ENCODE results near the gene ASB18.

ASB18 gene

GRCh38 chr2:236240228-236240990 is 23.8 kb downstream of the ASB18 start:
- no peaks in the 10 kb centered on the region for H3K9me3 ChIP-seq (ENCODE audit: control insufficient read depth, insufficient read depth, low read depth, low read length)
- POLR2A ChIA-PET = no interaction called here
- no peaks in the 10 kb centered on the region for H3K36me3 ChIP-seq (ENCODE audit: control insufficient read depth in 2 of 2, insufficient read depth in 1 of 2, low read length in 2 of 2)
- TF ChIP-seq ZNF549 (tag by site-specific recombination; IDR thresholded peaks at IDR 0.05) = no peak
- no peak for TF ChIP-seq ZNF830 (tag by site-specific recombination; IDR thresholded peaks at IDR 0.05; ENCODE audit: low read depth)
- TF ChIP-seq ZBTB11 (tag by site-specific recombination; conservative IDR thresholded peaks at IDR 0.05; ENCODE audit: low read depth) = no peak
- TF ChIP-seq MYNN (tag by site-specific recombination; IDR thresholded peaks at IDR 0.05; ENCODE audit: borderline replicate concordance) = no peak
- TF ChIP-seq ZNF214 (tag by site-specific recombination; IDR thresholded peaks at IDR 0.05; ENCODE audit: borderline replicate concordance) = no peak
- TF ChIP-seq ZNF664 (tag by site-specific recombination; IDR thresholded peaks at IDR 0.05) = no peak
- H3K4me1 ChIP-seq (ENCODE audit: control insufficient read depth, insufficient read depth, low read length) = no peaks in the 10 kb centered on the region; the same call in 1 of the 2 replicates
- CTCF ChIA-PET = no interaction called here
- no peak overlapping the region for H3K4me3 ChIP-seq (ENCODE audit: low read depth, low read length)
- H3K27ac ChIP-seq (ENCODE audit: extremely low read depth, low read depth, low read length) = no peak overlapping the region

GRCh38 chr2:236239276-236240065 is 24.7 kb downstream of the ASB18 start:
- Histone ChIP-seq H3K4me3 (ENCODE audit: low read depth, low read length) (no peak overlapping the region), H3K36me3 (ENCODE audit: control insufficient read depth in 2 of 2, insufficient read depth in 1 of 2, low read length in 2 of 2) (no peaks in the 10 kb centered on the region), H3K4me1 (ENCODE audit: control insufficient read depth, insufficient read depth, low read length) (no peaks in the 10 kb centered on the region; the same call in 1 of the 2 replicates), H3K27ac (ENCODE audit: extremely low read depth, low read depth, low read length) (no peak overlapping the region), H3K9me3 (ENCODE audit: control insufficient read depth, insufficient read depth, low read depth, low read length) (no peaks in the 10 kb centered on the region)
- CTCF ChIA-PET = no interaction called here
- TF ChIP-seq ZNF398 (tag by site-specific recombination; IDR thresholded peaks at IDR 0.05) = no peak
- no peak for TF ChIP-seq PRDM1 (tag by site-specific recombination; IDR thresholded peaks at IDR 0.05)
- peak; percentile 75 for TF ChIP-seq GLIS1 (tag by site-specific recombination; IDR thresholded peaks at IDR 0.05)
- TF ChIP-seq ZNF792 (tag by site-specific recombination; IDR thresholded peaks at IDR 0.05) = no peak
- no peak for TF ChIP-seq ZNF146 (tag by site-specific recombination; IDR thresholded peaks at IDR 0.05)
- no peak for TF ChIP-seq ZNF785 (tag by site-specific recombination; IDR thresholded peaks at IDR 0.05)
- no peak for TF ChIP-seq ZNF114 (tag by site-specific recombination; IDR thresholded peaks at IDR 0.05)
- peak; percentile 42 for TF ChIP-seq ZIC2 (tag by site-specific recombination; IDR thresholded peaks at IDR 0.05)
- no peak for TF ChIP-seq ZBTB7A (tag by site-specific recombination; IDR thresholded peaks at IDR 0.05; ENCODE audit: low read depth)
- TF ChIP-seq HOXD13 (CRISPR knock-in tag; IDR thresholded peaks at IDR 0.05; ENCODE audit: borderline replicate concordance) = no peak
- TF ChIP-seq SETDB1 (IDR thresholded peaks at IDR 0.05; ENCODE audit: insufficient read length, low read length) = no peak
- POLR2A ChIA-PET = no interaction called here
